Measurements from ENCODE around the gene SEZ6L.

DNA sequence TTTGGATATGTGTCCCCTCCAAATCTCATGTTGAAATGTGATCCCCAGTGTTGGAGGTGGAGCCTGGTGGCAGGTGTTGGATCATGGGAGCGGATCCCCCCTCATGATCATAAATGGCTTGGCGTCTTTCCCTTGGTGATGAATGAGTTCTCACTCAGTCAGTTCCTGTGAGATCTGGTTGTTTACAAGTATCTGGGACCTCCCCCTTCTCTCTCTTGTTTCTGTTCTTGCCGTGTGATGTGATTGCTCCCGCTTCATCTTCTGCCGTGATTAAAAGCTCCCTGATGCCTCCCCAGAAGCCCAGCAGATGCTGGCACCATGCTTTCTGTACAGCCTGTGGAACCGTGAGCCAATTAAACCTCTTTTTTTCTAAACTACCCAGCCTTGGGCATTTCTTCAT lies 102.2 kb downstream of the SEZ6L start:
- TF ChIP-seq GATA2 (IDR thresholded peaks at IDR 0.05; ENCODE audit: low read depth, low read length) (no peak), GATA3 (IDR thresholded peaks at IDR 0.05; ENCODE audit: low read depth, low read length) (no peak)

Measured in SH-SY5Y (cell line).